ENCODE measurements around the gene COP1.

GRCh38 chr1:176252191-176252590 is 45.1 kb upstream of the COP1 start:
- no peak for TF ChIP-seq CTCF (IDR thresholded peaks at IDR 0.05)
- no peak for TF ChIP-seq POLR2A (IDR thresholded peaks at IDR 0.05)
